Tibial nerve (tissue), 4 donors: ENCODE data around the gene RAB10. TPM values are rescaled to one million over a fixed set of nuclear protein-coding genes. Genes with fewer than 3 reads are reported as not detected.

ENCODE experiments used
- DNase-seq, 2 donors: peaks; one replicate each; pipeline ENCODE4 v3.0.0-alpha.2; 2019; ENCODE audit warnings: low spot score in 2 of 2
- H3K27ac ChIP-seq, 4 donors: fragments of 200-600 bp; sonication (generic) in 3 of 4; one replicate each; pipeline ENCODE4 v1.5.1; 2017 to 2019; ENCODE audit warnings: mild to moderate bottlenecking in 1 of 4
- H3K27me3 ChIP-seq, 2 donors: fragments of 200-600 bp; sonication (generic) in 1 of 2; one replicate each; pipeline versions ENCODE4 v1.5.1 to v1.6.0; 2017 to 2019
- H3K36me3 ChIP-seq, 3 donors: fragments of 200-600 bp; sonication (generic); one replicate each; pipeline ENCODE4 v1.5.1; 2018 to 2019
- H3K4me1 ChIP-seq, 4 donors: fragments of 200-600 bp; sonication (generic) in 3 of 4; one replicate each; pipeline ENCODE4 v1.5.1; 2017 to 2019
- H3K4me3 ChIP-seq, 4 donors: fragments of 200-600 bp; sonication (generic) in 3 of 4; one replicate each; pipeline ENCODE4 v1.5.1; 2017 to 2019; ENCODE audit warnings: mild to moderate bottlenecking in 1 of 4, moderate library complexity in 1 of 4
- H3K9me3 ChIP-seq, 4 donors: fragments of 200-600 bp; sonication (generic) in 3 of 4; one replicate each; pipeline ENCODE4 v1.5.1; 2017 to 2019
- CTCF ChIP-seq, 5 experiments: fragments of 200-600 bp in 3 of 5; fragments of 450-650 bp in 2 of 5; sonication (generic) in 3 of 5; IDR thresholded peaks; one replicate each; pipeline ENCODE4 v1.5.1; 2016 to 2019; ENCODE audit warnings: antibody characterized with exemption in 5 of 5, mild to moderate bottlenecking in 3 of 5, moderate library complexity in 2 of 5
- EP300 ChIP-seq, 2 donors: sonication (generic); formaldehyde crosslinking; IDR thresholded peaks; one replicate each; pipeline ENCODE4 v1.6.1; 2017; ENCODE audit warnings: antibody characterized with exemption in 2 of 2, mild to moderate bottlenecking in 1 of 2
- POLR2A ChIP-seq, 2 donors: fragments of 450-650 bp; IDR thresholded peaks; one replicate each; pipeline ENCODE4 v1.6.1; 2017; ENCODE audit warnings: antibody characterized with exemption in 2 of 2, mild to moderate bottlenecking in 2 of 2, moderate library complexity in 2 of 2
- WGBS, 2 donors: methylation state at CpG; one replicate each; pipeline ENCODE4 v1.1.5; 2018; 5-methylcytosine and 5-hydroxymethylcytosine counted together
- total RNA-seq, 4 donors: library from RNA; depleted of rRNA; stranded (reverse); fragments of >200 nt; gene quantifications; one replicate each; pipeline ENCODE4 v1.1.0, GENCODE V29; 2016

The RAB10 gene
- total RNA-seq, 4 donors from 2014 or later, result 133 to 196 (median 155) TPM

GRCh38 chr2:26048791-26049190 lies 14.9 kb downstream of the RAB10 start:
- no peaks in the 10 kb centered on the region for H3K9me3 ChIP-seq
- H3K4me1 ChIP-seq, result peaks cover 0 to 59% (median 11%) of the 10 kb centered on the region in 4 donors
- 73 to 78% methylated on average over 3 of the region's 3 CpGs for WGBS, 2 donors
- no peak overlapping the region for H3K4me3 ChIP-seq
- H3K27ac ChIP-seq, result no peak overlapping the region
- H3K27me3 ChIP-seq, result no peaks in the 10 kb centered on the region
- H3K36me3 ChIP-seq, result no peaks in the 10 kb centered on the region
- no peak for TF ChIP-seq EP300 (IDR thresholded peaks at IDR 0.05)
- TF ChIP-seq CTCF (IDR thresholded peaks at IDR 0.05), result no peak
- no peak for TF ChIP-seq POLR2A (IDR thresholded peaks at IDR 0.05)
- DNase-seq, result no peak

GRCh38 chr2:26049641-26050040 lies 15.8 kb downstream of the RAB10 start:
- TF ChIP-seq EP300 (IDR thresholded peaks at IDR 0.05) (no peak), CTCF (IDR thresholded peaks at IDR 0.05) (no peak), POLR2A (IDR thresholded peaks at IDR 0.05) (no peak)
- H3K27ac ChIP-seq, result no peak overlapping the region
- no peak for DNase-seq

DNA sequence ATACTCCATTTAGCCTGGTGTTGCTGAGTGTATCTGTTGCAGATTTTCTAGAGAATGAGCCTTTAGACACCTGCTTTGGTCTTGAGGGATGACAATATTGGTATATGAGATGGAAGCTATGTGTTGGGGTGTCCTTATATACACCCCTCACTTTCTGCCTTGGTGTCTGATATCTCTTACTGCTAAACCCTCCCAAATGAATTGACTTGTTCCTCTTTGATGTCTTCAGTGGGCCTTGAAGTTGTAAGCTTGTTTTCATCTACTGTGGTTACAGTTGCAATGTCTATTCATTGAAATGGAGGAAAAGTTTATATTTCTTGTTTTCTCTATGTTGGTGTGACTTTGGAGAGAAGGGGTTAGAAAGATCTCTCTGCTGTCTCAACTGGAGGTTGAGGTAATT lies 18.9 kb downstream of the RAB10 start:
- H3K27ac ChIP-seq, result peak overlapping the region in 2 of 4 donors; percentile 0 to 4
- H3K4me1 ChIP-seq, result peaks cover 0 to 78% (median 10%) of the 10 kb centered on the region in 4 donors
- no peaks in the 10 kb centered on the region for H3K36me3 ChIP-seq
- DNase-seq, result no peak
- no peak overlapping the region for H3K4me3 ChIP-seq
- no peaks in the 10 kb centered on the region for H3K9me3 ChIP-seq
- no peak for TF ChIP-seq POLR2A (IDR thresholded peaks at IDR 0.05)
- TF ChIP-seq CTCF (IDR thresholded peaks at IDR 0.05), result no peak
- no peak for TF ChIP-seq EP300 (IDR thresholded peaks at IDR 0.05)
- H3K27me3 ChIP-seq, result no peaks in the 10 kb centered on the region

More at GRCh38 chr2:26049641-26050040, 15.8 kb downstream of the RAB10 start:
- Histone ChIP-seq H3K9me3 (no peaks in the 10 kb centered on the region), H3K4me1 (peaks cover 0 to 57% (median 6%) of the 10 kb centered on the region in 4 donors), H3K27me3 (no peaks in the 10 kb centered on the region), H3K36me3 (no peaks in the 10 kb centered on the region), H3K4me3 (no peak overlapping the region)
- 76 to 78% methylated on average over 1 of the region's 1 CpG for WGBS, 2 donors

- Histone ChIP-seq H3K27me3 (no peaks in the 10 kb centered on the region), H3K27ac (no peak overlapping the region), H3K9me3 (no peaks in the 10 kb centered on the region), H3K4me3 (no peak overlapping the region), H3K36me3 (no peaks in the 10 kb centered on the region), H3K4me1 (peaks cover 0 to 82% (median 15%) of the 10 kb centered on the region in 4 donors)
- no peak for TF ChIP-seq CTCF (IDR thresholded peaks at IDR 0.05)
- TF ChIP-seq EP300 (IDR thresholded peaks at IDR 0.05), result no peak
- no peak for TF ChIP-seq POLR2A (IDR thresholded peaks at IDR 0.05)
- no peak for DNase-seq
- WGBS, 2 donors, result 62 to 68% methylated on average over 4 of the region's 4 CpGs
These were observed 20.9 kb downstream of the RAB10 start for GRCh38 chr2:26054598-26055348.

DNA sequence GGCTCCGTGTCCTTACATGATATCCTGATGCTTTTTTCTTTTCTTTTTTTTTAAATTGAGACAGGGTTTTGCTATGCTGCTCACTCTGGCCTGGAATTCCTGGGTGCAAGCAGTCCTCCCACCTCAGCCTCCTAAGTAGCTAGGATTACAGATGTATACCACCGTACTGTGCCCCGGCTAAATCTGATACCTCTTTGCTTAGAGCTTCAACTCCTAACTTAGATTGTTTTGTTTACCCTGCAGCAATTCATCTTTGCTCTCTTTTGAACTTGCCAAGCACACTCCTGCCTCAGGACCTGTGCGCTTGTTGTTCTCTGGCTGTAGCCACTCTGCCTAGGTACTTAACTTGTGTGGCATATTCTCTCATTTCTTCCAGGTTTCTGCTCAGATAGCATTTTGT lies 24.5 kb downstream of the RAB10 start:
- WGBS, 2 donors, result 89% methylated on average over 4 of the region's 4 CpGs
- H3K4me3 ChIP-seq, result no peak overlapping the region
- H3K27ac ChIP-seq, result no peak overlapping the region
- TF ChIP-seq CTCF (IDR thresholded peaks at IDR 0.05), result no peak
- no peak for TF ChIP-seq POLR2A (IDR thresholded peaks at IDR 0.05)
- TF ChIP-seq EP300 (IDR thresholded peaks at IDR 0.05), result no peak
- H3K4me1 ChIP-seq, result peaks cover 0 to 61% (median 11%) of the 10 kb centered on the region in 4 donors
- no peaks in the 10 kb centered on the region for H3K27me3 ChIP-seq
- no peak for DNase-seq
- H3K36me3 ChIP-seq, result peaks cover 0 to 15% (median 0%) of the 10 kb centered on the region in 3 donors
- no peaks in the 10 kb centered on the region for H3K9me3 ChIP-seq
